ENCODE data around the gene CTRB1. TPM values are rescaled to one million over a fixed set of nuclear protein-coding genes. Genes with fewer than 3 reads are reported as not detected.

Gene CTRB1
- total and polyA plus RNA-seq, 8 donors, result 0.12 to 0.20 (median 0.20) TPM; not detected in 5

DNA sequence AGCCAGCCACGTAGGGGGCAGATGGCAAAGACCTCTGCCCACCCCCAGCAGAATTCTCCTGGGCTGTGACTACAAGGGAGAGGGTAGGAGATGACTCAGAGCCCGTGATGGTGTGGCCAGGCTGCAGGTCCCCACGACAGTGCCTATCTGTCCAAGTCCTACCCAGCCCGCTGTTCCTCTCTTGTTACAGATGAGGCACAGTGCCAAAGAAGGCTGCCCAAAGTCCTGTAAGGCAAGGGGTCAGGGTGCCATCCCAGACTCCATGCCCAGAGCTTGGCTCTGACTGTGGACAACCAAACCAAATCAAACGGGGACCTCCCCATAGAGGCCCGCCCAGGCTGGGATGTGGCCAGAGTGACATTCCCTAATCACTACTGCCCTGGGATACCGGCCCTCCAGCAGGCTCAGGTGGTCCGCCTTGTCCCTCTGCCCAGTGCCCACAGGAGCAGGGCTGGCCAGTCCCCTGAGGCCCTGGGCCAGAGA lies 45.2 kb downstream of the CTRB1 start:
- ATAC-seq, result no peak
- no peaks in the 10 kb centered on the region for H3K36me3 ChIP-seq
- peak overlapping the region; percentile 83 to 94 for H3K27ac ChIP-seq
- peaks cover 33 to 57% of the 10 kb centered on the region in 2 donors for H3K4me1 ChIP-seq
- no peak for TF ChIP-seq CTCF (IDR thresholded peaks at IDR 0.05)
- peak overlapping the region in 1 of 2 donors; percentile 62 for H3K4me3 ChIP-seq
- DNase-seq, result peak in 1 of 4 donors; percentile 37
- H3K27me3 ChIP-seq, result peaks cover 0 to 67% of the 10 kb centered on the region in 2 donors
- intact Hi-C loops (cut with DNase I), result no loop called here
- H3K9me3 ChIP-seq, result no peaks in the 10 kb centered on the region

- intact Hi-C loops (cut with DNase I), result no loop called here
- peaks cover 0 to 67% of the 10 kb centered on the region in 2 donors for H3K27me3 ChIP-seq
- H3K4me1 ChIP-seq, result peaks cover 33 to 57% of the 10 kb centered on the region in 2 donors
- peak overlapping the region; percentile 62 to 92 for H3K4me3 ChIP-seq
- H3K36me3 ChIP-seq, result no peaks in the 10 kb centered on the region
- DNase-seq (peak in 1 of 4 donors; percentile 81), ATAC-seq (no peak)
- H3K9me3 ChIP-seq, result no peaks in the 10 kb centered on the region
- TF ChIP-seq CTCF (IDR thresholded peaks at IDR 0.05), result no peak
- peak overlapping the region; percentile 83 to 94 for H3K27ac ChIP-seq
These were observed 45.7 kb downstream of the CTRB1 start for GRCh38 chr16:75264457-75264998.

GRCh38 chr16:75264999-75265910 lies 46.5 kb downstream of the CTRB1 start:
- intact Hi-C loops (cut with DNase I), result no loop called here
- DNase-seq, result peak in 1 of 4 donors; percentile 84
- Histone ChIP-seq H3K27me3 (peaks cover 0 to 63% of the 10 kb centered on the region in 2 donors), H3K4me3 (peak overlapping the region; percentile 62 to 92), H3K9me3 (no peaks in the 10 kb centered on the region), H3K27ac (peak overlapping the region; percentile 83 to 94), H3K36me3 (no peaks in the 10 kb centered on the region), H3K4me1 (peaks cover 33 to 57% of the 10 kb centered on the region in 2 donors)
- ATAC-seq, result peak; percentile 63
- TF ChIP-seq CTCF (IDR thresholded peaks at IDR 0.05), result no peak

- peak overlapping the region; percentile 62 to 92 for H3K4me3 ChIP-seq
- H3K27ac ChIP-seq, result peak overlapping the region; percentile 83 to 94
- intact Hi-C loops (cut with DNase I), result no loop called here
- H3K4me1 ChIP-seq, result peaks cover 33 to 55% of the 10 kb centered on the region in 2 donors
- H3K9me3 ChIP-seq, result no peaks in the 10 kb centered on the region
- peaks cover 0 to 63% of the 10 kb centered on the region in 2 donors for H3K27me3 ChIP-seq
- TF ChIP-seq CTCF (IDR thresholded peaks at IDR 0.05), result no peak
- DNase-seq (peak in 3 of 4 donors; percentile 75 to 91 (median 81)), ATAC-seq (peak; percentile 73)
- no peaks in the 10 kb centered on the region for H3K36me3 ChIP-seq
These were observed 47.3 kb downstream of the CTRB1 start for GRCh38 chr16:75265911-75266701.
